K562 (cell line): ENCODE measurements around the gene RGPD4. TPM values are rescaled to one million over a fixed set of nuclear protein-coding genes. Genes with fewer than 3 reads are reported as not detected.

Experiments used
- CHD4 ChIP-seq: fragments of 200-600 bp; sonication (generic); IDR thresholded peaks from 3 replicates; pipeline ENCODE4 v1.6.1; 2012; ENCODE audit warnings: low read depth, mild to moderate bottlenecking, mixed read lengths, low read length, inconsistent platforms; ENCODE audit not compliant: insufficient read depth, insufficient replicate concordance, poor library complexity, severe bottlenecking
- CXXC5 ChIP-seq: fragments of 250-450 bp; sonication (Bioruptor Pico); IDR thresholded peaks from 2 replicates; pipeline ENCODE4 v1.8.0; 2022; ENCODE audit warnings: inconsistent platforms, mild to moderate bottlenecking, moderate library complexity
- POLR2H ChIP-seq: IDR thresholded peaks from 2 replicates; pipeline ENCODE4 v1.6.1; 2016; ENCODE audit warnings: missing genetic modification characterization, low read depth, mild to moderate bottlenecking, control low read depth, missing compliant biosample characterization, moderate library complexity
- ZNF79 ChIP-seq: fragments of 250-450 bp; sonication (Bioruptor Pico); IDR thresholded peaks from 2 replicates; pipeline ENCODE4 v1.4.0; 2020; ENCODE audit warnings: low read depth, mild to moderate bottlenecking, moderate library complexity
- polyA plus RNA-seq, 8 experiments: library from polyadenylated mRNA; depleted of rRNA in 4 of 8; stranded (reverse) in 5 of 8; unstranded in 3 of 8; fragments of >200 nt; fragmentation: Nextera tagmentation in 2 of 8; fragmentation: Illumina TruSeq in 1 of 8; extraction: Ambion mirVana in 2 of 8; extraction: Trizol in 1 of 8; gene quantifications; 2 replicates each; pipeline versions ENCODE4 v1.2.1 to v1.2.3, GENCODE V29; 2011 to 2014; ENCODE audit warnings: inconsistent platforms in 1 of 8, missing spikeins in 1 of 8
- total RNA-seq, 7 experiments: library from RNA; depleted of rRNA in 6 of 7; stranded (reverse); fragments of >200 nt in 6 of 7; fragmentation: Illumina TruSeq in 2 of 7; extraction: Trizol in 2 of 7; gene quantifications; 2 replicates each; pipeline versions ENCODE4 v1.2.1 to v1.2.3, GENCODE V29; 2011 to 2021; ENCODE audit warnings: low replicate concordance in 1 of 7
- TF ChIP-seq, protein P1 (sequence below), 2 experiments: fragments of 450-650 bp; formaldehyde crosslinking in 1 of 2; IDR thresholded peaks; 2 replicates each; pipeline versions ENCODE4 v1.4.0 to v1.6.1; 2014 to 2020; ENCODE audit warnings: mild to moderate bottlenecking in 2 of 2, borderline replicate concordance in 1 of 2, low read depth in 1 of 2
- TF ChIP-seq, protein P2 (sequence below): fragments of 450-650 bp; IDR thresholded peaks from 2 replicates; pipeline ENCODE4 v1.6.1; 2016; ENCODE audit warnings: antibody characterized with exemption

RGPD4 gene
- total and polyA plus RNA-seq, 9 of the 15 experiments (the other 6 are each of a cell fraction or from before 2014, with no cell fraction given): 0.04 TPM; not detected in 8

- TF ChIP-seq, protein P1, sequence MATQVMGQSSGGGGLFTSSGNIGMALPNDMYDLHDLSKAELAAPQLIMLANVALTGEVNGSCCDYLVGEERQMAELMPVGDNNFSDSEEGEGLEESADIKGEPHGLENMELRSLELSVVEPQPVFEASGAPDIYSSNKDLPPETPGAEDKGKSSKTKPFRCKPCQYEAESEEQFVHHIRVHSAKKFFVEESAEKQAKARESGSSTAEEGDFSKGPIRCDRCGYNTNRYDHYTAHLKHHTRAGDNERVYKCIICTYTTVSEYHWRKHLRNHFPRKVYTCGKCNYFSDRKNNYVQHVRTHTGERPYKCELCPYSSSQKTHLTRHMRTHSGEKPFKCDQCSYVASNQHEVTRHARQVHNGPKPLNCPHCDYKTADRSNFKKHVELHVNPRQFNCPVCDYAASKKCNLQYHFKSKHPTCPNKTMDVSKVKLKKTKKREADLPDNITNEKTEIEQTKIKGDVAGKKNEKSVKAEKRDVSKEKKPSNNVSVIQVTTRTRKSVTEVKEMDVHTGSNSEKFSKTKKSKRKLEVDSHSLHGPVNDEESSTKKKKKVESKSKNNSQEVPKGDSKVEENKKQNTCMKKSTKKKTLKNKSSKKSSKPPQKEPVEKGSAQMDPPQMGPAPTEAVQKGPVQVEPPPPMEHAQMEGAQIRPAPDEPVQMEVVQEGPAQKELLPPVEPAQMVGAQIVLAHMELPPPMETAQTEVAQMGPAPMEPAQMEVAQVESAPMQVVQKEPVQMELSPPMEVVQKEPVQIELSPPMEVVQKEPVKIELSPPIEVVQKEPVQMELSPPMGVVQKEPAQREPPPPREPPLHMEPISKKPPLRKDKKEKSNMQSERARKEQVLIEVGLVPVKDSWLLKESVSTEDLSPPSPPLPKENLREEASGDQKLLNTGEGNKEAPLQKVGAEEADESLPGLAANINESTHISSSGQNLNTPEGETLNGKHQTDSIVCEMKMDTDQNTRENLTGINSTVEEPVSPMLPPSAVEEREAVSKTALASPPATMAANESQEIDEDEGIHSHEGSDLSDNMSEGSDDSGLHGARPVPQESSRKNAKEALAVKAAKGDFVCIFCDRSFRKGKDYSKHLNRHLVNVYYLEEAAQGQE (IDR thresholded peaks at IDR 0.05; ENCODE audit: borderline replicate concordance): no peak
- TF ChIP-seq, protein P1 (CRISPR knock-in tag; IDR thresholded peaks at IDR 0.05; ENCODE audit: low read depth): no peak
- TF ChIP-seq CXXC5 (CRISPR knock-in tag): no peak
- TF ChIP-seq POLR2H: no peak
- no peak for TF ChIP-seq ZNF79 (CRISPR knock-in tag)
- TF ChIP-seq, protein P2, sequence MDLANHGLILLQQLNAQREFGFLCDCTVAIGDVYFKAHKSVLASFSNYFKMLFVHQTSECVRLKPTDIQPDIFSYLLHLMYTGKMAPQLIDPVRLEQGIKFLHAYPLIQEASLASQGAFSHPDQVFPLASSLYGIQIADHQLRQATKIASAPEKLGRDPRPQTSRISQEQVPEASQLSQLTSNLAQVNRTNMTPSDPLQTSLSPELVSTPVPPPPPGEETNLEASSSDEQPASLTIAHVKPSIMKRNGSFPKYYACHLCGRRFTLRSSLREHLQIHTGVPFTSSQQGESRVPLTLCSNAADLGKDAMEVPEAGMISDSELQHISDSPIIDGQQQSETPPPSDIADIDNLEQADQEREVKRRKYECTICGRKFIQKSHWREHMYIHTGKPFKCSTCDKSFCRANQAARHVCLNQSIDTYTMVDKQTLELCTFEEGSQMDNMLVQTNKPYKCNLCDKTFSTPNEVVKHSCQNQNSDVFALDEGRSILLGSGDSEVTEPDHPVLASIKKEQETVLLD: no peak
- no peak for TF ChIP-seq CHD4
These were observed 17.7 kb upstream of the RGPD4 start (continued) for GRCh38 chr2:107808959-107809358.
